HG02840 (cell line): ENCODE data around the gene ELMO2.

Experiments used
- ATAC-seq: cut with Tn5 transposase; IDR thresholded peaks from one replicate; pipeline ENCODE4 v1.9.1; 2021; ENCODE audit warnings: mild to moderate bottlenecking, moderate library complexity, moderate number of reproducible peaks; ENCODE audit not compliant: unreplicated experiment, low FRiP score

Gene ELMO2

DNA sequence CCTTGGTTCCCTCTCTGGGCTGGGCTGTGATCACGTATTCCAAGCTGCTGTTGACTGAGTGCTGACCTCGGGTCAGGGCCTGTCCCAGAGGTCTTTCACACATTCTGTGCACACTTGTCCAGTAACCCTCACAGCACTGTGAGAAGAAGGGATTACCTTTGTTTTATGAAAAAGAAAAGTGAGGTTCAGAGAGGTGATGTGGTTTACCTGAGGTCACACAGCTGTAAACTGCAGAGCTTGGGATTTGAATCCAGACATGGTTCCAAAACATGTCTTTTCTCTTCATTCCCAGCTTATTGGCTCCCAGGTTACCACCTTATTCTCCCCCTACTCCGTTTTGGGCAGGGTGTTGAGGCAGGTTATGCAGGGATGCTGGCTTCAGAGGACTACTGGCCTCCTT lies 69.7 kb downstream of the ELMO2 start:
- ATAC-seq, result no peak

GRCh38 chr20:46334303-46334904 lies 72.0 kb downstream of the ELMO2 start:
- no peak for ATAC-seq

DNA sequence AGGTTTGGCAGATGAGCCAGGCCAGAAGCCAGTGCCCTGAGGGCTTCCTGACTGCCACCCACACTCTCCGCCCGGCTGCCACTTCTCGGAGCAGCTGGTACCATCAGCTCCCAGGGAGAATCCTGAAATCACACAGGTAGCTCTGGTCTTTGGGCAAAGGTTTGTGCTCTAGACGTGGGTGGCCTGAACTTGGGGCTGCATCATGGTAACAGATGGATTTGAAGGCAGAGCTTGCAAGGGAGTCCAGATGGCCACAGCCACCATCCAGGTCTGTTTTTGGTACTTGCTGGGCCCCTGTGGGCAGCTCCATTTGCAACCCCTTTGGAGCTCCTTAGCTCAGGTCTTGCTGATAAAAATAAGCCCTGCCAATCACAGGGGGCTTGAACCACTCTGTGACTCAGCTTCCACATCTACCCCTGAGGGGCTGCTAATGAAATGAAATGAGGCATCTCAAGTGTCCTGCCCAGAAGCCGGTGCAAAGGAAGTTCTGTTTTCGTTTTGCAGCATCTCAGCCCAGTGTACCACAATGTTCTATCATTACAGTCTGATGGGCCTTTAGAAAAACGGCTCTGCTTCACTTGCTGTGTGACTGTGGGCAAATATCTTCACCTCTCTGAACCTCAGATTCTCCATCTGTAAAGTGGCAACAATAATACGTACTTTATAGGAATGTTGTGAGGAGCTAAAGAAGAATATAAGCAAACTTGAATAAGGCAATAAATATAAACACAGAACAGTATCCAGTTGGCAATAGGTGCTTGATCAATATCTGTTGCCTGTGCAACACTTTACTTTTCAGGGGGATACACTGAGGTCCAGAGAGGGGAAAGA lies 73.0 kb downstream of the ELMO2 start:
- no peak for ATAC-seq

- ATAC-seq, result no peak
Observed at GRCh38 chr20:46332373-46333160, 73.8 kb downstream of the ELMO2 start.

- ATAC-seq, result no peak
Observed at GRCh38 chr20:46331611-46332361, 74.6 kb downstream of the ELMO2 start.

DNA sequence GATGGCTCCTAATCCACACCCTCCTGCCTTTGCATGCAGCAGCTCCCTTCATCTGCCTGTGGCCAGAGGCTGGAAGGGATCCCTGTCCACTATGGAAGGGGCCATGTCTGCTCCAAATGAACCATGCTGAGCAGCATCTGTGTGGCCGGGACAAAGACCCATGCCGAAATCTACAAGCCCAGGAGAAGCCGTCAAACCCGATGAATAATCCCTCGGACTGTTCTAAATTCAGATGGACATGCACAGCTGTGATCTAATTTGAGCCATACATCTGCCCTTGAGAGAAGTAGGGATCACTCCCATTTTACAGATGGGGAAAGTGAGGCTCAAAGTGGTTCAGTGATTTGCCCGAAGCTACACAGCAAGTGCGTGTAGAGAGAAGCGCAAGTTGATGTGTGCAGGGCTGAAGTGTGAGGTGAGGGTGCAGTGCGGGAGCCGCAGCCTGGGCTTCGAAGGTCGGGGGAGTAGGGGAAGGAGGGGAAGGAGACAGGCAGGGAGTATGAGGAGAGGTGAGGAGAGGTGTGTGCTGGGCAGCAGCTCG lies 75.5 kb downstream of the ELMO2 start:
- ATAC-seq, result no peak

DNA sequence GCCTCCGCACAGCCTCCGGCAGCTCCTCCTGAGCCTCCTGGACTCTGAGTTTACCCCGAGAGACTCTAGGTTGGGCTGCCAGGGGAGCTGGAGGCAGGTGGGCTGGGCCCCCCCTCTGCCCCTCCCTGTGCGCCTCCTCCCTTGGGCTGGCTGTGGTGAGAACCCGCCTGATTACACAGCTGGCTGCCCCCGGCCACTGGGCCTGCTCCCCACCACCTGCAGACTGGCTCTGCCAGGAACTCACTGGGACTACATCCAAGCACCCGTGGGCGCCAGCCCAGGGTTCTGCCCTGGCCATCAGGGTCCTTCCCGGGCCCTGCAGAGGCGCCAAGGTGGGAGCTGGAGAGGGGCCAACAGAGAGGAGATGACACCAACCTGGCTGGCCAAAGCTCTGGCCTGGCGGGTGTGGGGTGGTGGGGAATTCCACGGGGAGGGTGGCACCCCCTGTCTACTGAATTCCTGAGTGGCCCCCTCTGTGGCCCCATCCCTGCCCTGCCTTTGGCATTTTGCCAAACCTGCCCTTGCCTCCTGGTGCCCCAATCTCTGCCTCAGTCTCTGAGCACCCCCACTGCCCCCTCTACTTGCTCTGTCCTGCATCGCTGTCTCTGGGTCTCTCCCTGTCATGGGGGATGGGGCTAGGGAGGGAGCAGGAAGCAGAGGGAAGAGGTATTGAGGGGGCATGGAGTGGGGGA lies 76.2 kb downstream of the ELMO2 start:
- ATAC-seq, result no peak

GRCh38 chr20:46328200-46328882 lies 78.1 kb downstream of the ELMO2 start:
- ATAC-seq, result no peak

DNA sequence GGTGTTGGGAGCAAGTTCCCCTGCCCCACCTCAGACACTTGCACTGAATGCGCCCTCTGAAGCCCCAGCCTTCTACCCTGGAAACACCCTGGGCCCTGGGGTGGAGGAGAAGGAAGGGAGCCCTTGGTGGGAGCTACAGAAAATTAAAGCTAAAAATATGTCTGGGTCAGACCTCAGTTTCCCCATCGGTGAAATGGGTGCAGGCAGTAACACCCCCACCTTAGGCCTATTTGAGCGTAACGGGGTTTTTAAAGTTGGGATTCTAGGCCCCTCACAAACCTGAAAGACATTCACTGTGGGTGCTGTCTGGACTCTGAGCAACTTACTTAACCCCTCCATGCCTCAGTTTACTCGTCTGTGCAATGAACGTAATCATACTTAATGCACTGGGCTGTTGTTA lies 78.9 kb downstream of the ELMO2 start:
- no peak for ATAC-seq

GRCh38 chr20:46325789-46326188 lies 80.6 kb downstream of the ELMO2 start:
- no peak for ATAC-seq

GRCh38 chr20:46324960-46325703 lies 81.3 kb downstream of the ELMO2 start:
- ATAC-seq, result no peak

DNA sequence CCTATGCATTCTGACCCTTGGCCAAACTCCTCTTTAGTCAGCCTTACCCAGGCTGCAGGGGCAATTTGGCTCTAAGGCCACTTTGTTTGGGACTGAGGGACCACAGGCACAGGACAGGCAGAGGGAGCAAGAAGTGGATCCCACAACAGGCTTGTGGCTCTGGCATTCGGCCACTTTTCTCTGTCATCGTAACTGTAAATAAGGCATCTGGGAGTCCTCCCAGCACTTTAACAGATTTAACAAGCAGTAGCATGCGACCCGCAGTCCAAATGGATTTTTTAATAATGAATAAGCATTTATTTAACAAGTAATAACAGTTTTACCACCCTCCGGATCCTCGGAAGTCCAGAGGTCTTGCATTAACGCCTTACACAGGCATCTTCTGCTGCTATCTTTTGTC lies 82.0 kb downstream of the ELMO2 start:
- no peak for ATAC-seq

GRCh38 chr20:46323557-46323956 lies 82.9 kb downstream of the ELMO2 start:
- no peak for ATAC-seq

- ATAC-seq, result no peak
Observed at GRCh38 chr20:46322641-46323040, 83.8 kb downstream of the ELMO2 start.

GRCh38 chr20:46317685-46318177 lies 88.7 kb downstream of the ELMO2 start:
- no peak for ATAC-seq

DNA sequence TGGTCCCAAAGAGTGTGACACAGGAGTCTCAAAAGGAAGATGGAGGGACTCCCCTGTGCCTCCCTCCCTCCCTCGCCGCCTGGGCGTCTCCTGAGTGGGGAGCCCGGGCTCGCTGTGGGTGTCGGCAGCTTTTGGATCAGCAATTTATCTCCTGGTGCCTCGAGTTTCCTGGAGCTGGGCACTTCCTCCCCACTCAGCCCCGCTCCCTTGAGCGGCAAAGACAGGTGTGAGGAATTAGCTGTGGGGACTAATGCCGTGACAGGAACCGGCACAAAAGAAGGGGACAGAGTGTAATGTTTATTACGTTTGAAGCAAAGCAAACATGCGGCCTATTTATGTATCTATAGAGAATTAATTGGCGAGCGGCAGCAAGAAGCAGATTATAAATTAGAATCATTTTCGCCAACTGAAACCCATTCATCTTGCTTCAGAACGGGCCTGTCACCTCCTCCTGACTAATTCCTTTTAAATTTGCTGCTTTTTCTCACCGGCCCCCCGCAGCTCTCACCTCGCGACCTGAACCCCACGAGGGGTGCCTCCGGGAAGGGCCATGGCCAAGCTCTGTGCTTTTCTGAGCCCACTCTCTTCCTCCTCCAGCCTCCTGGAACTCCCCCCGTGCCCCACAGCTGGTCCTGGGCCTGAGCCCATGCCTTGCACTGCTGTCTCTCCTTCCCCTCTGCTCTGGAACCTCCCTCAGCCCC lies 89.3 kb downstream of the ELMO2 start:
- ATAC-seq, result no peak
